Cardiac fibroblast (primary cell): ENCODE data around the gene SLC51A.
A peak's percentile ranks its signal among the peaks of the same experiment; 100 is the strongest.

Source experiments
- DNase-seq, 2 donors: peaks; one replicate each; pipeline versions ENCODE4 v3.0.0 to v3.0.0-alpha.2; 2010; ENCODE audit warnings: low read depth in 2 of 2
- H3K4me3 ChIP-seq, 2 donors: replicated peaks in 1 of 2; 1 replicate in 1 of 2; 2 replicates in 1 of 2; pipeline ENCODE4 v1.5.1; 2011; ENCODE audit warnings: low read depth in 2 of 2, low read length in 2 of 2, mild to moderate bottlenecking in 2 of 2, moderate library complexity in 1 of 2
- TF ChIP-seq, protein P1 (sequence below): IDR thresholded peaks from one replicate; pipeline ENCODE4 v1.5.1; 2011; ENCODE audit warnings: low read depth, mild to moderate bottlenecking, low read length, inconsistent platforms

Gene SLC51A

DNA sequence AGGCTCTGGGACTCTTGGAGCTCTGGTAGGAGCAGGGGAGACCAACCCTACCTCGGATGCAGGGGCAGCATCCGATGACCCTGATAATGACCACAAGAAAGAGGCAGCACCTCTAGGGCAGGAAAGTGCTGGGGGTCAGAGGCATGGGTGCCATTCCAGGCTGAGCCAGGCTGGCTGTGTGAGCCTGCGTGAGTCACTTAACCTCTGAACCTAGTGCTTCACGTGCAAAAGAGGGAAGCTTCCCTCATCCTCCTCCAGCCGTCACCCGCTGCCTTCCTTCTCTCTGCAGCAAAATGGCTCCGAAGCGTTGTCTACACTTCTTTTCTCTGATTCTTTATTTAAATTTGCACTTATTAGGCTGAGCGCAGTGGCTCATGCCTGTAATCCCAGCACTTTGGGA is 40.6 kb upstream of the SLC51A start:
- TF ChIP-seq, protein P1, sequence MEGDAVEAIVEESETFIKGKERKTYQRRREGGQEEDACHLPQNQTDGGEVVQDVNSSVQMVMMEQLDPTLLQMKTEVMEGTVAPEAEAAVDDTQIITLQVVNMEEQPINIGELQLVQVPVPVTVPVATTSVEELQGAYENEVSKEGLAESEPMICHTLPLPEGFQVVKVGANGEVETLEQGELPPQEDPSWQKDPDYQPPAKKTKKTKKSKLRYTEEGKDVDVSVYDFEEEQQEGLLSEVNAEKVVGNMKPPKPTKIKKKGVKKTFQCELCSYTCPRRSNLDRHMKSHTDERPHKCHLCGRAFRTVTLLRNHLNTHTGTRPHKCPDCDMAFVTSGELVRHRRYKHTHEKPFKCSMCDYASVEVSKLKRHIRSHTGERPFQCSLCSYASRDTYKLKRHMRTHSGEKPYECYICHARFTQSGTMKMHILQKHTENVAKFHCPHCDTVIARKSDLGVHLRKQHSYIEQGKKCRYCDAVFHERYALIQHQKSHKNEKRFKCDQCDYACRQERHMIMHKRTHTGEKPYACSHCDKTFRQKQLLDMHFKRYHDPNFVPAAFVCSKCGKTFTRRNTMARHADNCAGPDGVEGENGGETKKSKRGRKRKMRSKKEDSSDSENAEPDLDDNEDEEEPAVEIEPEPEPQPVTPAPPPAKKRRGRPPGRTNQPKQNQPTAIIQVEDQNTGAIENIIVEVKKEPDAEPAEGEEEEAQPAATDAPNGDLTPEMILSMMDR: no peak
- no peak for DNase-seq
- H3K4me3 ChIP-seq: no peak overlapping the region

GRCh38 chr3:196177567-196177966 is 38.8 kb upstream of the SLC51A start:
- no peak overlapping the region for H3K4me3 ChIP-seq
- no peak for DNase-seq
- TF ChIP-seq, protein P1: no peak

DNA sequence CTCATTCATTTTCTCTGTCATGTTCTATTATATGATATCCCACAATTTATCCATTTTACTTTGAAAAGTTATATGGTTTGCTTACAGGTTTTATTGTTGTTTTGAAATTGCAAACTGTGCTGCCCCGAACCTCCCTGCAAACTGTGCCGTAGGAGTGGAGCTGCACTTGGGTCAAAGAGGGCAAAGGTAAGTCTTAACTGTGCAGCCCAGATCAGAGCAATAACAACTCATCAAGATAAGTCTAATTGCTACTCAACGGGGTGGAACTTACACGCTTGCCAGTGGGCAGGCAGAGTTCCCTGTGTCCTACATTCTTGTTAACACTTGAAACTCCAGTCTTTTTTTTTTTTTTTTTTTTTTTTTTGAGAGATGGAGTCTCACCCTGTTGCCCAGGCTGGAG is 38.4 kb upstream of the SLC51A start:
- TF ChIP-seq, protein P1: no peak
- H3K4me3 ChIP-seq: no peak overlapping the region
- DNase-seq: no peak

DNA sequence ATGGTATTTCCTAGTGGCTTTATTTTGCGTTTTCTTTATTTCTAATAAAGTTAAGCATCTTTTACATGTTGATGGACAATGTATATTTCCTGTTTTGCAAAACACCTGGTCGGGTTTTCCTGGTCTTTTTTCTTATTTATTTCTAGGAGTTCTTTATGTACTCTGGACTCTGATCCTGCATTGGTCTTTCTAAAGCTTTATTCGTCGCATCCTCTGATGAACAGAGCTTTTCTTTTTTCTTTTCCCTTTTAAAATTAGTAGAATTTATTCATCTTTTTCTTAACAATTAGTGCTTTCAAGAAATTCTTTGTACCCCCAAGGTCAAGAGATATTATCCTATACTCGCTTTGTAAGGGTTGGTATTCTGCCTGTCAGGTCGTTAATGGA is 37.3 kb upstream of the SLC51A start:
- no peak overlapping the region for H3K4me3 ChIP-seq
- DNase-seq: no peak
- TF ChIP-seq, protein P1: no peak

DNA sequence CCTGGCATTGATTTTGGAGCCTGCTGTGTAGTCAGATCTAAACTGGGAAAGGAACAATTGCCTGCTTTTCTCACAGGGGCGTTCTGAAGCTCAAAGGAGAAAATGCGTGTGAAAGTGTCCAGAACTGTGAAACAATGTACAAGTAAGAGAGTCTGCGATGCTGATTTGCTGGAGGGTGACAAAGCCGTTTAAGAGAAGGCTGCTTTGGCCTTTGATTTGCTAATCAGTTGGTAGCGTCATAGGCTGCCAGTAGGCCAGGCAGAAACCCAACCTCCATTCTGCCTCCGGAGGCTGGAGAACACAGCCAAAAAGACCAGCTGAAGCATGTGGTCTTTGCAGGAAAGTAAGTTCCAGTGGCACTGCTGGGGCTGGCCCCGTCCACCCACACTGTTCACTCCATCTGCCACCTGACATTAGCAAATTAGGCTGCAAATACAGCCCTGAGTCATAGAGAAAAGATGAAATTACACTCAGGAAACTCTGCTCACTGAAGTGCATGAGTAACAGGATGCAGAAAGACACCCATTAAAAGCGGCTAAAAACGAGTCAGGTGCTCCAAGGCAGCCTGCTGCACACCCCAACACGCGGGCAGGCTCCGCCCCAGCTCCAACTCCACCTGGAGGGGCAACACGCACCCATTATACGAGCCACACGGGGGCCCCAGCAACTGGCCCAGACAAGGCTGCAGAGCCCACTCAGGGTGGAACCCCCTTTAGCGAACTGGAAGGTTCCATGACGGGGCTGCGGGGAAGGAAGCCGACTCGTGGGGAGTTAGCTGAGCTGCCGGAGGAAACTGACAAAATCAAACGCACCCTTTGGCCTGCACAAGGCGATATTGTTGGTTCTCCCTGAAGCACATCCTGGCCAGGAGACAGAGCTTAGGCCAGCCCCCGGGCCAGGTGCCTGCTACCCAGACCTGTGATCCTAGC is 36.7 kb upstream of the SLC51A start:
- peak; percentile 46 to 49 for DNase-seq
- TF ChIP-seq, protein P1: no peak
- no peak overlapping the region for H3K4me3 ChIP-seq

DNA sequence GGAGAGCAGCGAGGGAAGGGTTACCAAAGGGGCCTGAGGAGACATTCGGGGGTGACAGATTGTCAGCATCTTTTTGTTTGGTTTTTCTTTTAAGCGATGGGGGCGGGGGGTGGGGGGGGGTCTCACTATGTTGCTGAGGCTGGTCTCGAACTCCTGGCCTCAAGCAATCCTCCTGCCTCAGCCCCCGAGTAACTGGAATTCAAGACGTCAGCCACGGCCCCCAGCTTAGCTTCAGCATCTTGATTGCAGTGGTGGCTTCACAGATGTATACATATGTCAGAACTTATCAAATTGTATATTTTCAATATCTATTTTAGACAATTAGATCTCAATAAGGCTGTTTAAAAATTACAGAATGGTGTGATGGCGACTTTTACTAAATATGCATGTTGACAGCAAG is 36.0 kb upstream of the SLC51A start:
- no peak for DNase-seq
- TF ChIP-seq, protein P1: no peak
- H3K4me3 ChIP-seq: no peak overlapping the region
